ENCODE data around the gene CTAGE8.
"Not testable (repeated sequence)": the region's sequence is repeated elsewhere in the genome, so short reads cannot be mapped to it uniquely, and the experiment has no call there.

The CTAGE8 gene

GRCh38 chr7:144245372-144245771, 23.7 kb downstream of the CTAGE8 start:
- not testable (repeated sequence) for H3K4me3 Mint-ChIP-seq; H3K27me3 Mint-ChIP-seq; DNase-seq (ENCODE audit: low spot score in 2 of 2); H3K9me3 Mint-ChIP-seq; H3K4me1 Mint-ChIP-seq; H3K27ac Mint-ChIP-seq (ENCODE audit: low read depth); H3K36me3 Mint-ChIP-seq (ENCODE audit: insufficient read depth); ATAC-seq (replicated peaks; ENCODE audit: extremely low read depth, poor library complexity, severe bottlenecking)

GRCh38 chr7:144239365-144239764, 29.7 kb downstream of the CTAGE8 start, which contains the start of gene OR2A42:
OR2A42 (minus strand) TSS chr7:144239605; CDS start chr7:144232843, 6,762 bp downstream.
- H3K4me1 Mint-ChIP-seq; ATAC-seq (replicated peaks; ENCODE audit: extremely low read depth, poor library complexity, severe bottlenecking); H3K27ac Mint-ChIP-seq (ENCODE audit: low read depth); H3K9me3 Mint-ChIP-seq; H3K36me3 Mint-ChIP-seq (ENCODE audit: insufficient read depth); H3K27me3 Mint-ChIP-seq; DNase-seq (ENCODE audit: low spot score in 2 of 2); H3K4me3 Mint-ChIP-seq: not testable (repeated sequence)

- not testable (repeated sequence) for H3K27ac Mint-ChIP-seq (ENCODE audit: low read depth); ATAC-seq (replicated peaks; ENCODE audit: extremely low read depth, poor library complexity, severe bottlenecking); H3K27me3 Mint-ChIP-seq
Measured at GRCh38 chr7:144238530-144239082, 30.5 kb downstream of the CTAGE8 start.

GRCh38 chr7:144233039-144233438, 36.0 kb downstream of the CTAGE8 start:
- not testable (repeated sequence) for H3K27ac Mint-ChIP-seq (ENCODE audit: low read depth); H3K27me3 Mint-ChIP-seq; ATAC-seq (replicated peaks; ENCODE audit: extremely low read depth, poor library complexity, severe bottlenecking); DNase-seq (ENCODE audit: low spot score in 2 of 2); H3K4me1 Mint-ChIP-seq; H3K9me3 Mint-ChIP-seq; H3K4me3 Mint-ChIP-seq; H3K36me3 Mint-ChIP-seq (ENCODE audit: insufficient read depth)

More at GRCh38 chr7:144238530-144239082, 30.5 kb downstream of the CTAGE8 start:
- not testable (repeated sequence) for H3K4me1 Mint-ChIP-seq; DNase-seq (ENCODE audit: low spot score in 2 of 2); H3K36me3 Mint-ChIP-seq (ENCODE audit: insufficient read depth); H3K9me3 Mint-ChIP-seq; H3K4me3 Mint-ChIP-seq

GRCh38 chr7:144231027-144231426, 38.1 kb downstream of the CTAGE8 start:
- not testable (repeated sequence) for DNase-seq (ENCODE audit: low spot score in 2 of 2); H3K27me3 Mint-ChIP-seq; H3K4me3 Mint-ChIP-seq; H3K27ac Mint-ChIP-seq (ENCODE audit: low read depth); ATAC-seq (replicated peaks; ENCODE audit: extremely low read depth, poor library complexity, severe bottlenecking); H3K4me1 Mint-ChIP-seq; H3K36me3 Mint-ChIP-seq (ENCODE audit: insufficient read depth); H3K9me3 Mint-ChIP-seq

- not testable (repeated sequence) for H3K4me1 Mint-ChIP-seq; H3K27ac Mint-ChIP-seq (ENCODE audit: low read depth); H3K4me3 Mint-ChIP-seq; ATAC-seq (replicated peaks; ENCODE audit: extremely low read depth, poor library complexity, severe bottlenecking); H3K9me3 Mint-ChIP-seq; H3K36me3 Mint-ChIP-seq (ENCODE audit: insufficient read depth); H3K27me3 Mint-ChIP-seq; DNase-seq (ENCODE audit: low spot score in 2 of 2)
Measured at GRCh38 chr7:144228810-144229209, 40.3 kb downstream of the CTAGE8 start.

GRCh38 chr7:144226866-144227265, 42.2 kb downstream of the CTAGE8 start:
- not testable (repeated sequence) for H3K36me3 Mint-ChIP-seq (ENCODE audit: insufficient read depth); H3K27me3 Mint-ChIP-seq; H3K9me3 Mint-ChIP-seq; H3K4me3 Mint-ChIP-seq; ATAC-seq (replicated peaks; ENCODE audit: extremely low read depth, poor library complexity, severe bottlenecking); DNase-seq (ENCODE audit: low spot score in 2 of 2); H3K27ac Mint-ChIP-seq (ENCODE audit: low read depth); H3K4me1 Mint-ChIP-seq

GRCh38 chr7:144223675-144224074, 45.4 kb downstream of the CTAGE8 start:
- not testable (repeated sequence) for ATAC-seq (replicated peaks; ENCODE audit: extremely low read depth, poor library complexity, severe bottlenecking); H3K4me3 Mint-ChIP-seq; H3K27me3 Mint-ChIP-seq; DNase-seq (ENCODE audit: low spot score in 2 of 2); H3K9me3 Mint-ChIP-seq; H3K4me1 Mint-ChIP-seq; H3K36me3 Mint-ChIP-seq (ENCODE audit: insufficient read depth); H3K27ac Mint-ChIP-seq (ENCODE audit: low read depth)

GRCh38 chr7:144220531-144220930, 48.6 kb downstream of the CTAGE8 start:
- not testable (repeated sequence) for H3K4me3 Mint-ChIP-seq; ATAC-seq (replicated peaks; ENCODE audit: extremely low read depth, poor library complexity, severe bottlenecking); H3K36me3 Mint-ChIP-seq (ENCODE audit: insufficient read depth); H3K27ac Mint-ChIP-seq (ENCODE audit: low read depth); H3K27me3 Mint-ChIP-seq; DNase-seq (ENCODE audit: low spot score in 2 of 2); H3K4me1 Mint-ChIP-seq; H3K9me3 Mint-ChIP-seq

- not testable (repeated sequence) for H3K4me1 Mint-ChIP-seq; H3K27ac Mint-ChIP-seq (ENCODE audit: low read depth); DNase-seq (ENCODE audit: low spot score in 2 of 2); H3K4me3 Mint-ChIP-seq; H3K36me3 Mint-ChIP-seq (ENCODE audit: insufficient read depth); H3K9me3 Mint-ChIP-seq; ATAC-seq (replicated peaks; ENCODE audit: extremely low read depth, poor library complexity, severe bottlenecking); H3K27me3 Mint-ChIP-seq
Measured at GRCh38 chr7:144219149-144219548, 49.9 kb downstream of the CTAGE8 start.

GRCh38 chr7:144218581-144218980, 50.5 kb downstream of the CTAGE8 start:
- H3K27ac Mint-ChIP-seq (ENCODE audit: low read depth); ATAC-seq (replicated peaks; ENCODE audit: extremely low read depth, poor library complexity, severe bottlenecking); H3K27me3 Mint-ChIP-seq; H3K9me3 Mint-ChIP-seq; H3K4me1 Mint-ChIP-seq; H3K4me3 Mint-ChIP-seq; DNase-seq (ENCODE audit: low spot score in 2 of 2); H3K36me3 Mint-ChIP-seq (ENCODE audit: insufficient read depth): not testable (repeated sequence)

GRCh38 chr7:144217200-144217599, 51.9 kb downstream of the CTAGE8 start:
- ATAC-seq (replicated peaks; ENCODE audit: extremely low read depth, poor library complexity, severe bottlenecking); DNase-seq (ENCODE audit: low spot score in 2 of 2); H3K36me3 Mint-ChIP-seq (ENCODE audit: insufficient read depth); H3K27ac Mint-ChIP-seq (ENCODE audit: low read depth); H3K4me1 Mint-ChIP-seq; H3K9me3 Mint-ChIP-seq; H3K27me3 Mint-ChIP-seq; H3K4me3 Mint-ChIP-seq: not testable (repeated sequence)

Data from central memory CD8-positive, alpha-beta T cell (primary cell).